GM20431 (cell line): ENCODE data around the gene KDM4C.

Experiments
- in situ Hi-C: fragments of 300-500 bp; cut with MseI, MboI; formaldehyde crosslinking; loops from one replicate; pipeline ENCODE4 v1.15.0; 2020; ENCODE audit warnings: low sequenced_read_pairs; ENCODE audit not compliant: unreplicated experiment

KDM4C gene

GRCh38 chr9:7147121-7148090, 389.6 kb downstream of the KDM4C start:
- in situ Hi-C loops = no loop called here

- in situ Hi-C loops = no loop called here
Observed at GRCh38 chr9:7148243-7148765, 390.5 kb downstream of the KDM4C start.

GRCh38 chr9:7149258-7149657, 391.5 kb downstream of the KDM4C start:
- in situ Hi-C loops = no loop called here

- in situ Hi-C loops = no loop called here
Observed at GRCh38 chr9:7150153-7150890, 392.5 kb downstream of the KDM4C start.

- in situ Hi-C loops = no loop called here
Observed at GRCh38 chr9:7153134-7153533, 395.4 kb downstream of the KDM4C start.

GRCh38 chr9:7153566-7153965, 395.8 kb downstream of the KDM4C start:
- in situ Hi-C loops = no loop called here

- in situ Hi-C loops = no loop called here
Observed at GRCh38 chr9:7154003-7154619, 396.3 kb downstream of the KDM4C start.

GRCh38 chr9:7154650-7155049, 396.9 kb downstream of the KDM4C start:
- in situ Hi-C loops = no loop called here

- in situ Hi-C loops = no loop called here
Observed at GRCh38 chr9:7161469-7161868, 403.7 kb downstream of the KDM4C start.

- in situ Hi-C loops = no loop called here
Observed at GRCh38 chr9:7163932-7164331, 406.2 kb downstream of the KDM4C start.

- in situ Hi-C loops = no loop called here
Observed at GRCh38 chr9:7164440-7165330, 406.9 kb downstream of the KDM4C start.

- in situ Hi-C loops = no loop called here
Observed at GRCh38 chr9:7165331-7165975, 407.7 kb downstream of the KDM4C start.

- in situ Hi-C loops = no loop called here
Observed at GRCh38 chr9:7166074-7166473, 408.3 kb downstream of the KDM4C start.

- in situ Hi-C loops = no loop called here
Observed at GRCh38 chr9:7169717-7170389, 412.1 kb downstream of the KDM4C start.

GRCh38 chr9:7171396-7172153, 413.8 kb downstream of the KDM4C start:
- in situ Hi-C loops = no loop called here

GRCh38 chr9:7172154-7173115, 414.7 kb downstream of the KDM4C start:
- in situ Hi-C loops = no loop called here

GRCh38 chr9:7173139-7173538, 415.4 kb downstream of the KDM4C start:
- in situ Hi-C loops = no loop called here
